GM12878 (cell line): Measurements from ENCODE around the gene ESPNL. TPM values are rescaled to one million over a fixed set of nuclear protein-coding genes. Genes with fewer than 3 reads are reported as not detected.
A peak's percentile ranks its signal among the peaks of the same experiment; 100 is the strongest.

ENCODE experiments used
- CBX5 ChIP-seq: sonication (generic); IDR thresholded peaks from 2 replicates; pipeline ENCODE4 v1.6.1; 2016; ENCODE audit warnings: low read depth, moderate library complexity, mild to moderate bottlenecking, inconsistent platforms
- CHD2 ChIP-seq: IDR thresholded peaks from 2 replicates; pipeline ENCODE4 v1.6.1; 2011; ENCODE audit warnings: low read depth, low read length, improper control_type of control experiment, borderline replicate concordance
- CHD4 ChIP-seq: fragments of 200-600 bp; sonication (generic); IDR thresholded peaks from 2 replicates; pipeline ENCODE4 v1.6.1; 2016; ENCODE audit warnings: mild to moderate bottlenecking
- E2F4 ChIP-seq: IDR thresholded peaks from 2 replicates; pipeline ENCODE4 v1.6.1; 2012; ENCODE audit warnings: low read depth, low read length, improper control_type of control experiment
- KAT2A ChIP-seq: conservative IDR thresholded peaks from 2 replicates; pipeline ENCODE4 v1.6.1; 2011; ENCODE audit warnings: low read depth, low read length; ENCODE audit not compliant: control insufficient read depth
- MXI1 ChIP-seq: fragments of 150-350 bp; IDR thresholded peaks from 2 replicates; pipeline ENCODE4 v1.6.1; 2011; ENCODE audit warnings: low read depth, mild to moderate bottlenecking, inconsistent platforms, low read length, improper control_type of control experiment
- NBN ChIP-seq: fragments of 450-650 bp; IDR thresholded peaks from 2 replicates; pipeline ENCODE4 v1.6.1; 2016
- RB1 ChIP-seq: fragments of 450-650 bp; formaldehyde crosslinking; IDR thresholded peaks from 2 replicates; pipeline ENCODE4 v1.6.1; 2017; ENCODE audit warnings: mild to moderate bottlenecking, borderline replicate concordance
- RFX5 ChIP-seq: IDR thresholded peaks from 2 replicates; pipeline ENCODE4 v1.6.1; 2011; ENCODE audit warnings: low read depth, low read length, improper control_type of control experiment
- STAT1 ChIP-seq: fragments of 450-650 bp; conservative IDR thresholded peaks from 2 replicates; pipeline ENCODE4 v1.6.1; 2014; ENCODE audit warnings: antibody characterized with exemption, mild to moderate bottlenecking
- SUPT20H ChIP-seq: IDR thresholded peaks from 2 replicates; pipeline ENCODE4 v1.6.1; 2011; ENCODE audit warnings: low read depth, mild to moderate bottlenecking, low read length, moderate library complexity, borderline replicate concordance; ENCODE audit not compliant: control insufficient read depth
- TCF7 ChIP-seq: IDR thresholded peaks from 2 replicates; pipeline ENCODE4 v1.6.1; 2014; ENCODE audit warnings: antibody characterized with exemption, borderline replicate concordance
- WRNIP1 ChIP-seq: IDR thresholded peaks from 2 replicates; pipeline ENCODE4 v1.6.1; 2011; ENCODE audit warnings: low read depth, low read length, improper control_type of control experiment, borderline replicate concordance
- ZBTB4 ChIP-seq: fragments of 450-650 bp; formaldehyde crosslinking; IDR thresholded peaks from 2 replicates; pipeline ENCODE4 v1.4.0; 2022; ENCODE audit warnings: mild to moderate bottlenecking, moderate library complexity
- ZNF217 ChIP-seq: fragments of 450-650 bp; IDR thresholded peaks from 2 replicates; pipeline ENCODE4 v1.6.1; 2017; ENCODE audit warnings: antibody characterized with exemption, mild to moderate bottlenecking
- ZNF592 ChIP-seq: fragments of 450-650 bp; IDR thresholded peaks from 2 replicates; pipeline ENCODE4 v1.6.1; 2017; ENCODE audit warnings: mild to moderate bottlenecking, moderate library complexity
- polyA plus RNA-seq, 11 experiments: library from polyadenylated mRNA; depleted of rRNA in 4 of 11; unstranded in 6 of 11; stranded (reverse) in 5 of 11; fragments of >200 nt; fragmentation: Nextera tagmentation in 4 of 11; fragmentation: Illumina TruSeq in 1 of 11; extraction: Ambion mirVana in 4 of 11; extraction: Trizol in 1 of 11; gene quantifications; 1 replicate in 1 of 11; 2 replicates in 10 of 11; pipeline versions ENCODE4 v1.2.1 to v1.2.3, GENCODE V29; 2011 to 2016; ENCODE audit warnings: inconsistent platforms in 2 of 11, missing spikeins in 2 of 11, low read depth in 1 of 11
- total RNA-seq, 4 experiments: library from RNA; depleted of rRNA in 3 of 4; stranded (reverse); fragments of >200 nt in 3 of 4; fragmentation: Illumina TruSeq in 1 of 4; extraction: Trizol in 1 of 4; gene quantifications; 2 replicates each; pipeline versions ENCODE4 v1.2.1 to v1.2.3, GENCODE V29; 2013 to 2021
- TF ChIP-seq, protein P1 (sequence below): fragments of 450-650 bp; conservative IDR thresholded peaks from 2 replicates; pipeline ENCODE4 v1.6.1; 2017; ENCODE audit warnings: mild to moderate bottlenecking, moderate library complexity

ESPNL gene
- total and polyA plus RNA-seq, 10 of the 15 experiments (the other 5 are each of a cell fraction or from before 2014, with no cell fraction given), result 0.05 to 0.94 (median 0.36) TPM; not detected in 3

DNA sequence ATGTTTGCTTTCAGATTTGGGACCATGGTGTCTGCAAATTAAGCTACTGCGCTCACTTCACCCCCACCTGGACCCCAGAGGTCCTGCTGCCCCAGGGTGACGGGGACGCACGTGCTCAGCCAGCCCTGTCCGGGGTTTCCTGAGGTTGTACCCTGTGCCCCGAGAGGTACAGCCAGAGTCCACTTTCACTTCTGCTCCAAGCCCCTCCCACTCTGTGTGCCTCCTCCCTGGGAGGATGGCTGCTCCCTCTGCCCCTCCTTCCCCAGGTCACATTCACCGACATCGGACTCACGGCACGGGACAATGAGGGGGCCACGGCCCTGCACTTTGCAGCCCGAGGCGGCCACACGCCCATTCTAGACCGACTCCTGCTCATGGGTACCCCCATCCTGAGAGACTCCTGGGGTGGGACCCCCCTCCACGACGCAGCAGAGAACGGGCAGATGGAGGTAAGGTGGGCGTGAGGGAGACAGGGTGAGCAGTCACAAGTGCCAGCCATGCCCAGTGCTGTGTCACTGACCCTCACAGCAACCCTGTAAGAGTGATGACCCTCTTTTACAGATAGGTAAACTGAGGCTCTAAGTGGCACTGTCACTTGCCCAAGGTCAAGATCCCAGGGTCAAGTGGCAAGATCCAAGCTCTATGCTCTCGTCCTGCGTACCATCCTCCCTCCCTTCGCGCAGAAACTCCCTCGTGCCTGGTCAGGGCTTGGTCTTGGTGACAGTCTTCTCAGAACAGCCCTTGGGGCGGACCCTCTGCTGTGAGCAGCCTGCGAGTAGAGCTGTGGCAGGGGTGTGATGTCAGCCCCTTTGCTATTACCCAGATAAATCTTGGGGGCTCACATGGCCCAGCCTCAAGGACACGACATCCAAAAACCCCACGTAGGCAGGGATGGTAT is 7.6 kb downstream of the ESPNL start (continued):
- TF ChIP-seq ZBTB4 (CRISPR knock-in tag) (no peak), TCF7 (no peak), CHD4 (no peak), NBN (peak; percentile 86), MXI1 (peak; percentile 86), SUPT20H (no peak), E2F4 (no peak), RB1 (no peak), STAT1 (no peak), ZNF217 (no peak), CHD2 (0 out of 2 replicates have a peak, but pooled peaks have one; percentile 19), ZNF592 (no peak), CBX5 (no peak), WRNIP1 (no peak), RFX5 (no peak), KAT2A (no peak)
- TF ChIP-seq, protein P1, sequence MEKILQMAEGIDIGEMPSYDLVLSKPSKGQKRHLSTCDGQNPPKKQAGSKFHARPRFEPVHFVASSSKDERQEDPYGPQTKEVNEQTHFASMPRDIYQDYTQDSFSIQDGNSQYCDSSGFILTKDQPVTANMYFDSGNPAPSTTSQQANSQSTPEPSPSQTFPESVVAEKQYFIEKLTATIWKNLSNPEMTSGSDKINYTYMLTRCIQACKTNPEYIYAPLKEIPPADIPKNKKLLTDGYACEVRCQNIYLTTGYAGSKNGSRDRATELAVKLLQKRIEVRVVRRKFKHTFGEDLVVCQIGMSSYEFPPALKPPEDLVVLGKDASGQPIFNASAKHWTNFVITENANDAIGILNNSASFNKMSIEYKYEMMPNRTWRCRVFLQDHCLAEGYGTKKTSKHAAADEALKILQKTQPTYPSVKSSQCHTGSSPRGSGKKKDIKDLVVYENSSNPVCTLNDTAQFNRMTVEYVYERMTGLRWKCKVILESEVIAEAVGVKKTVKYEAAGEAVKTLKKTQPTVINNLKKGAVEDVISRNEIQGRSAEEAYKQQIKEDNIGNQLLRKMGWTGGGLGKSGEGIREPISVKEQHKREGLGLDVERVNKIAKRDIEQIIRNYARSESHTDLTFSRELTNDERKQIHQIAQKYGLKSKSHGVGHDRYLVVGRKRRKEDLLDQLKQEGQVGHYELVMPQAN, result 0 out of 2 replicates have a peak, but pooled peaks have one; percentile 44
